Measurements from ENCODE around the gene TAMALIN.
A peak's percentile ranks its signal among the peaks of the same experiment; 100 is the strongest.

Gene TAMALIN

GRCh38 chr12:52056801-52057637 is 50.3 kb downstream of the TAMALIN start:
- peak in 1 of 2 experiments; percentile 57 for DNase-seq

DNA sequence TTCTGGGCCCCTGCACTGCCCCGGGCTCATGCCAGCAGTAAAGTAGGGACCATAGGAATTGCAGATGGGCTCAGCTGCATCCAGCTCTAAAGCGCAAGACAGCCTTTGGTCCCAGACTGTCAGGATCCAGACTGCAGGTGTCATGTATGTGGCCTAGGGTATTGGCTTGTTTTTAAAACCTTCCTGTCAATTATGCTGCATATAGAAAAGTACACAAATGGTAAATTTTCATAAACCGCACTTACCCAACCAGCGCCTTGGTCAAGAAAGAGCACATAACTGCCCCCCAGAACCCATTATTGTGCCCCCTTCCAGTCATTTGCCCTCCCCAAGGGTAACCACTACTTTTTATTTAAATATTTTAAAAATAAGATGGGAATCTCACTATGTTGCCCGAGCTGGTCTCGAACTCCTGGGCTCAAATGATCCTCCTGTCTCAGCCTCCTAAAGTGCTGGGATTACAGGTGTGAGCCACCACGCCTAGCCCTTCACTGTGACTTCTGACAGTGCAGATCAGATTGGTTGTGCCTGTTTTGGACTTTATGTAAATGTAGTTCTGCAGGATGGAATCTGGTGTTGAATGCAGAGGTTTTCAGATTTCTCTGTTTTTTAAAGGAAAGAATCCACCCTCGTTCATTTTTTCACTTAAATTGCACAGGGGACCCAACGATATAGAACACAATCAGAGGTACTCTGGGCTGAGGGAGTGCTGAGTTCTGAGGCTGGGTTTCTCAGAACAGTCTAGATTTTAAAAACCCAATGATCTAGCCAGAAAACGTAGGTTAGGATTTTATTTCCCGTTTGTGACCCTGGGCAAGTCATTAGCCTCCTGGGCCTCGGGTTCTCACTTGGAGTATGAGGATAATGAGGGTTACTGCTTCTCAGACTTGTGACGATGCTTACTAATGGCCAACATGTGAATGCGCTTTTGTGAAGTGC is 51.2 kb downstream of the TAMALIN start:
- no peak for DNase-seq

- DNase-seq, result peak in 1 of 2 experiments; percentile 8
Measured at GRCh38 chr12:52058631-52059361, 52.0 kb downstream of the TAMALIN start.

- DNase-seq, result no peak
Measured at GRCh38 chr12:52059582-52060497, 53.1 kb downstream of the TAMALIN start.

DNA sequence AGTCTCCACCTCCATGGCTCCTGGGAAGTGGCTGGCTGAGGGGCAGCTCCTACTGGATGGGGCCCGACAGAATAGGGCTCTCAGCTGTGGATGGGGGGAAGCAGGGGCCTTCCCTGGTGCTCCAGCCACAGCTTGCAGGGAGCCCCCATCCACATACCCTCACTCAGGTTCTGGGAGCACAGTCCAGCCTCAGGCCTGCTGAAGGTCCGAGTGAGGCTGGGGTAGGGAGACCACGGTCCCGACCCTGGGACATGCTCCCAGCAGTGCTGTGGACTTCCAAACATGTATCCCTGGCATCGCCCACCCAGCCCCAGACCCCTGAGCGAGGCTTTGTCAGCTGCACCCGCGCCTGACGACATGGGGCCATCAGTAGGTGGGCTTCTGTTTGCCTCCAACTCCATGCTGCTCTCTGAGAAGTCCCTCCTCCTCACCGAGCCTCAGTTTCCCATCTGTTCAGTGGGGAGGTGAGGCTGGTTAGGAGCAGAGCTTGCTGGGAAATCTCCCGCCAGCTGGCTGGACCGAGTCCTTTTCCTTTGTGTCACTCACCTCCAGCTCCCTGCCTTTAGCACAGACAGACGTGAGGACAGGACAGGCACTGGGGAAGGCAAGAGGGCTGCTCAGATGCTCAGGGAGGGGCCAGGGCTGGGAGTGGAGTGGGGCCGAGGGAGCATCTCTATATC is 53.9 kb downstream of the TAMALIN start:
- DNase-seq, result no peak

- DNase-seq, result no peak
Measured at GRCh38 chr12:52061470-52062166, 54.9 kb downstream of the TAMALIN start.

DNA sequence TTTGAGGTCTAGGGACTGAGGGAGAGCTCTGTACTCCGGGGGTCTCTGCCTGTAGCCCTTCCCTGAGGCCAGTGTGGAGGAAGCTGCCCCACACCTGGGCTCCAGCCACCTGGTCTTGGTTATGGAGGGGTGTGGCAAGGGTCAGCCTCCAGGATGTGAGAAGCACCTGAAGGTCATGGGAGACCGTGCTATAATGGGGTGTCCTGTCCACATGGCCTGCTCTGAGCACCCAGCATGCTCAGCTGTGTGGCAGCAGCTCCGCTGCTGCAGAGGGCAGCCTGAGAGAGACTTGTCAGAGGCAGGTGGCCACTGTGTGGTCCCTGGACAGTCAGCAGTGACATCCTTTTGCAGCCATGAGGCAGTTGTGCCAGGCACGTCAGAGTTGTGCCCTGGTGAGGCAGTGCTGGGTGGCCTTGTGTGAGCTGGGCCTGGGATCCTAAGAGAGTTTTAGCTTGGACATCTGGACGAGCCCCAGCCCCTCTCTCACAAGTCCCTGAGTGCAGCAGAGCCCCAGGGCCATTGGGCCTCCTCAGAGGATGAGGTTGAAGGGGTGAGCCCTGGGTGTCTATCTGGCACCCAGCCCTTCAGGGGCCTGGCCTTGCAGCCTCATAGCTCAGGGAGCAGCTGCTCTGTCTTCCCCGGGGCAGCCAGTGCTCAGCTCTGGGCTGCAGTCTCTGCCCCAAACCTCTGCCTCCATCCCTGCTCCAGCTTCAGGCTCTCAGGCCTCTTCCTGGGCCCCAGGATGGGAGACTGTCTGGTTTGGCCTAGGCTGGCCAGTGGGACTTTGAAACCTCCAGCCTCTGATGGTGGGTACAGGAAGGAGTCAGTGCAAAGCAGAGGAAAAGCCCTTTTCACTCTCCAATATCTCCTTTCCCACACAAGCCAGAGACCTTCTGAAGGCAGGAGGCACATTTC is 55.7 kb downstream of the TAMALIN start:
- DNase-seq, result no peak

DNA sequence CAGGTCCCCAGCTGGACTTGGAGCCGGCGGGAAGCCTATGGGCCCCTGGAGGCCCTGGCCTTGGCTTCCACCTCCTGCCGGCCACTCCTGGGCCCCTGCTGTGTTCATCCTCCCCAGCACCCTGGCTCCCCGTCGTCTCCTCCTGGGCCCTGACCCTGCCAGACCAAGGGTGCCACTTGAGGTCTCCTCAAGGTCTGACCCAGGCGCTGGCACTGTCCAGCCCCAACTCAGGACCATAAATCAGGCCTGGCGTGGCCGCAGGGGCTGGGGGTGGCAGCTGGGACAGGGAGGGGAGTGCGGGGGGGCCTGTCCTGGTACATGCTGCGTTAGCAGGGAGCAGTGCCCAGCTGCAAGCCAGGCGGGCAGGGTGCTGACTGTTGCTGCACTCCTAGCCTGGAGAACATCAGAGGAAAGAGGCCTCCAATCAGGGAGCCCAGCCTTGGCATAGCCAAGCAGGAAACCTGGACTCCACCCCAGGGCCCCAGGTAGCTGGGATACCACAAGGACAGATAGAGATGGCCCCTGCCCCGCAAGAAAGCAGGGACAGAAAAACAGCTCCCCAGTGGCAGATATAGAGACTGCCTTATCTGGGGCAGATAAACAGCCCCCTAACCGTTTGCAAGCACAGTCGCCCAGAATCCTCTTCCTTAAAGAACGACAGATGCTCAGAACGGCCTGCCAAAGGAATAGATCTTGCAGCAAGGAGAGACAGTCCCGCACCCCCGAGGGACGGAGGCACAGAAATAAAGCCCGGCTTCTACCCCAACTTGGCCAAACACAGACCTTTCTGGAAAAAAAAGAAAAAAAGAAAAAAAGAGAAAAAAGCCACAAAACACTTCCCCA is 56.6 kb downstream of the TAMALIN start:
- DNase-seq, result peak in 1 of 2 experiments; percentile 11

DNA sequence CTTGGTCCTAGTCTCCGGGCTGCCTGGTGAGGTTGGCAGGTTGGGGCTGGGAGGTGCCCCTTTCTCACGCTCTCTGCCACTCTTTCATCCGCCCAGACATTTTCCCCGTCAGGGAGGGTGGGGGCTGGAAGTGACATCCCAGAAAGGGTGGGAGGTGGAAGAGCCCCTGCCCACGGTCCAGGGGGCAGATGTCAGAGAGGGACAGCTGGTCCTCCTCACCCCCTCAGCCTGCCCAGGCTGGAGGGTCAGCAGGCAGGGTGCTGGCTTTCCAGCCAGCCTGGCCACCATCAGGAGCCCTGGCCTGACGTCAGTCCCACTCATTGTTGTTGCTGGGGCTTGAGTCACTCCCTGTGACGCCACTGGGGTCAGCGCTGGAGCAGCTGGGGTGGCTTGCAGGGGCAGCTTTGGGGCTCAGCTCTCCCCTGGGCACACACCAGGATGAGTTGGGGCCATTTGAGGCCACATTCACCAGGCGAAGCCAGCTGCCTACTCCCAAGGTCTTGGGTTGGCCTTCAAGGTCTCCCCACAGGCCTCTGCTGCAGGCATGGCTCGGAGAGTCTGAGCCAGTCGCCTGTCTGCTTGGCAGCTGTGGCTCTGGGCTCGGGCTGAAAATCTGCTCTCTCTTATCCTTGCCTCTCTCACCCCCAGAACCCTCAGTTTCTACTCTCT is 57.4 kb downstream of the TAMALIN start:
- no peak for DNase-seq

All from NCI-H446 (cell line).